NCI-H774 (cell line): ENCODE measurements around the gene DNPH1.

Experiments used
- DNase-seq: peaks from one replicate; lab custom pipeline; 2025; lab: John Stamatoyannopoulos, UW

The DNPH1 gene

DNA sequence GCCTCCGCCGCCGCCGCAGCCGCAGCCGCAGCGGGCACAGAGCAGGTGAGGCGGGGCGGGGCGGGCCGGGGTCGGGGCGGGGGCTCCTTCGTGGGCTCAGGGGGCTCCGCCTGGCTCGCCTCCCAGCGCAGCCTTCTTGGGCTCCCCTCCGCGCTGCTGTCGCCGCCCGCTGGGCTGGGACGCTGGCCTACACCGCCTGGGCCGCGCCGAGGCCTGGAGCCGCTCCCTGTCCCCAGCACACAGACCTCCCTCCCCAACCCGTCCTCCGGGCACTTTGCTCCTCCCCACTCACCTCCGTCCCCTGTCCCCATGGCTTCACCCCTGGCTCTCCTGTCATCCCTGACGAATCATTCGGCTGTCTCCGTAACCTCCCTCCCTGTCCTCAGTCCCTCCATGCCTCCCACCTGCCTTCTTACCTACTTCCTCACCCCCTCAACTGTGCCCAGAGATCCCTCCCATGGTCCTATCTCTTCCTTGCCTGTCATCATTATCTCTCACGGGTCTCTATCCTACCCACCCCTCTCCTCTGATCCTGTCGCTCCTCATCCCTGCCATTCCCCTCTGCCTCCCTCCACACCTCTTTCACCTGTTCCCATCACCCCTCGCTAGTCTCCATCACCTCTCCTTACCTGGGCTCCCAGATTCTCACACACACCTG is 14.5 kb upstream of the DNPH1 start:
- DNase-seq, result no peak

DNA sequence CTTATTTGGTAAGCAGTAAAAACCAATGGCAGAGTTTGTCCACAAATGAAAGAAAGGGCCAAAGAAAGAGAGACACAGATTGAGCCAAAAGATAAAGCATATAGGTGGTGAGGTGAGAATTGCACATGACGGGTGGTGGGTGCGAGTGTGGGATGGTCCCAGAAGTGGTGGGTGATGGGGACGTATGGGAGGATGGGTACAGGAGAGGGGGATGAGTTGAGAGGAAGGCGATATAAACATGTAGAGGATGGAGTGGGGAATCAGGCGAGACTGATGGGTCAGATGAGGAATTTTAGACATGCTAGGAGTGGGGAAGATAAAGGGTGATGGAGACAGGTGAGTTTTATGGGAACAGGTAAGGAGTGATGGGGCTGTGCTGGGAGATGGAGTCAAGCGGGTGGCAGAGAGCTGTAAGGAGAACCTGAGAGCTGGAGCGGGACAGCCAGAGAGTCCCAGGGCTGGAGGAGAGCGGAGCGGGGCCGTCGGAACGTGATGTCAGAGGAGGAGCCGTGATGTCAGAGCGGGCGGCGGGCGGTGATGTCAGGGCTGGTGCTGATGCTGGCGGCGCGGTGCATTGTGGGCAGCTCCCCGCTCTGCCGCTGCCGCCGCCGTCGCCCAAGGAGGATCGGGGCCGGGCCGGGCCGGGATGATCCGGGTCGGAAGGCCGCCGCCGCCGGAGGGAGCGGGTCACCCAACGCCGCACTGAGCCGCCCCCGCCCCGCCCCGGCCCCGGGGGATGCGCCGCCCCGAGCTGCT is 13.8 kb upstream of the DNPH1 start, which contains the start of gene TTBK1:
Gene TTBK1, plus strand, starts transcription at position 574 of the 756 bp plus-strand sequence. CDS start 3,180 bp downstream, outside the sequence.
- DNase-seq, result no peak

DNA sequence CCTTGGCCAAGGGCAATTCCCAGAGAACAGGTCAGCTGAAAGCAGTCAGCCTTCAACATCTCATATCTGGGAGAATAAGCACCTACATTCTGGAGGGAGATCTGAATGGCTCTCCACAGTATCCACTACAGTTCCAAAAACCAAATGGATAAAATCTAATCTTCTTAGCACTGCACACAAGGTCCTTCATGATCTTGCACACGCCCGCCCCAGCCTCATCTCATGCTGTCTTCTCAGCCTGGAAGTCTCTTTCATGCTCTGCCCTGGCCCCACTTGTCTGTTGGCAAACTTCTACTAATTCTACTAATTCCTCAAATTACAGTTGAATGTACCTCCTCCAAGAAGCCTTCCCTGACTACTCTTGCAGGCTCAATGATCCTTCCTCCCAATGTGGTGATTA is 12.2 kb upstream of the DNPH1 start:
- no peak for DNase-seq

DNA sequence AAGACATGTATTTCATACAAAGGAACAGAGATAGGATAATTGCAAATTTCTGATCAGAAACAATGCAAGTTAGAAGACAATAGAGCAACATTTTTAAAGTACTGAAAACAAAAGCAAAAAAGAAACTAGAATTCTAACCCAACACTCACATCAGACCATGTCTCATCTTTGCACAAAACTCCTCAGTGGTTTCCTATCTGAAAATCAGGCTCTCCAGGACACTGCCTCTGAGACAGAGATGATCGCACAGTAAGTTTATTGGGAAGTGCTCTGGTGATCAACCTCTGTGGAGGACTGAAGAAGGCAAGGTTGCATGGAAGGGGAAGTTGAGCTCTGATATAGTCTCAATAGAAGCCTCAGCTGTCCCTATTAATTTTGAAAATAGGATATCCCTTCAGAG is 11.7 kb upstream of the DNPH1 start:
- no peak for DNase-seq

DNA sequence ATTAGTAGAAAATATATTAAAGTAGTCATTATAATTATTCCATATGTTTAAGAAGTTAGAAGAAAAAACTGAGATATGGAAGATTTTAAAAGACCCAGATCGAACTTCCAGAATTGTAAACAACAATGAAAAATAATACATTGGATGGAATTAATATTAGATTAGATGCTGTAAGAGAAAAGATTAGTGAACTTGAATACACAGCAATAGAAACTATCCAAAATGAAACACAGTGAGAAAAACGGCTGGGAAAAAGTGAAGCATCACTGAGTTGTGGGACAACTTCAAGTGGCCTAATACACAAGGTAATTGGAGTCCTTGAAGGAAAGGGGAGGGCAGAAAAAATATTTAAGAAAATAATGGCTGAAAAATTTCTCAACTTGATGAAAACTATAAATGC is 9.8 kb upstream of the DNPH1 start:
- no peak for DNase-seq

DNA sequence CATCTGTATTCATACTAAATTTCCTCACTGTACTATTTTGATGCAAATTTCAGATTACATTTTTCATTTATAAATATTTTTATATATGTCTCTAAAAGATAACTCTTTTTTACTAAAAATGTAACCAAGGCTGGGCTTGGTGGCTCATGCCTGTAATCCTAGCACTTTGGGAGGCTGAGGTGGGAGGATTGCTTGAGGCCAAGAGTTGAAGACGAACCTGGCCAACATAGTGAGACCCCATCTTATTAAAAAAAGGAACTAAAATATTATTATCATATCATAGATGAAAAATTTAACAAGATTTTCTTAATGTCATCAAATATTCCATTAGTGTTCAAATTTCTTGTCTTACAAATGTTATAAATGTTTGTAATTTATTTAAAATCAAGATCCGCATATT is 6.6 kb upstream of the DNPH1 start:
- DNase-seq, result no peak

DNA sequence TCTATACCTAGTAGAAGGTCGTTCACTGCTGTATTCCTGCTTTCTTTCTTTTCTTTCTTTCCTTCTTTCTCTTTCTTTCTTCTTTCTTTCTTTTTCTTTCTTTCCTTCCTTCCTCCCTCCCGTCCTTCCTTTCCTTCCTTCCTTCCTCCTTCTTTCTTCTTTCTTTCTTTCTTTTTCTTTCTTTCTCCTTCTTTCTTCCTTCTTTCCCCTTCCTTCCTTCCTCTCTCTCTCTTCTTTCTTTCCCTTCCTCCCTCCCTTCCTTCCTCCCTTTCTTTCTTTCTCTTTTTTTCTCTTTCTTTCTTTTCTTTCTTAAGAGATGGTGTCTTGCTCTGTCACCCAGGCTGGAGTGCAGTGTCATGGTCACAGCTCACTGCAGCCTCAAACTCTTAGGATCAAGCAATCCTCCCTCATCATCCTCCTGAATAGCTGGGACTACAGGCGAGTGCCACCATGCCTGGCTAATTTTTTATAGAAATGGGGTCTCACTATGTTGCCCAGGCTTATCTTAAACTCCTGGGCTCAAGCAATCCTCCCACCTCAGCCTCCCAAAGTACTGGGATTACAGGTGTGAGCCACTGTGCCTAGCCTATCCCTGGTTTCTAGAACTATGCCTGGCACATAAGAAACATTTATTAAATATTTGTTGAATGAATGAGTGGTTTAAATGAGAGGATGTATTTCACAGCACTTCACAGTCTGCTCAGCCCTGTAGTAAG is 2.6 kb upstream of the DNPH1 start:
- DNase-seq, result no peak

DNA sequence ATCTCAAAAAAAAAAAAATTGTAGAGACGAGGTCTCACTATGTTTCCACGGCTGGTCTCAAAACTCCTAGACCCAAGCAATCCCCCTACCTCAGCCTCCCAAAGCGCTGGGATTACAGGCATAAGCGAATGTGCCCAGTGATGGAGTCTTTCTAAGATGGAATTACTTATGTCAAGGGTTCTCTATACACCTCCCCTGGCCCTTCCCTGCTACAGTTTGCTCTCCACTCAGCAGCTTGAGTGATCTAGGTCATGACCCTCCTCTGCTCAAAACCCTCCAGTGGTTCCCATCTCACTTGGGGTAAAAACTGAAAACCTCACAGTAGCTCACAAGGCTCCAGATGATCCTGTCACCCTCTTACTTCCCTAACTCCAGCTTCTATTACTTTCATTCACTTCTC is 1.8 kb upstream of the DNPH1 start:
- no peak for DNase-seq

DNA sequence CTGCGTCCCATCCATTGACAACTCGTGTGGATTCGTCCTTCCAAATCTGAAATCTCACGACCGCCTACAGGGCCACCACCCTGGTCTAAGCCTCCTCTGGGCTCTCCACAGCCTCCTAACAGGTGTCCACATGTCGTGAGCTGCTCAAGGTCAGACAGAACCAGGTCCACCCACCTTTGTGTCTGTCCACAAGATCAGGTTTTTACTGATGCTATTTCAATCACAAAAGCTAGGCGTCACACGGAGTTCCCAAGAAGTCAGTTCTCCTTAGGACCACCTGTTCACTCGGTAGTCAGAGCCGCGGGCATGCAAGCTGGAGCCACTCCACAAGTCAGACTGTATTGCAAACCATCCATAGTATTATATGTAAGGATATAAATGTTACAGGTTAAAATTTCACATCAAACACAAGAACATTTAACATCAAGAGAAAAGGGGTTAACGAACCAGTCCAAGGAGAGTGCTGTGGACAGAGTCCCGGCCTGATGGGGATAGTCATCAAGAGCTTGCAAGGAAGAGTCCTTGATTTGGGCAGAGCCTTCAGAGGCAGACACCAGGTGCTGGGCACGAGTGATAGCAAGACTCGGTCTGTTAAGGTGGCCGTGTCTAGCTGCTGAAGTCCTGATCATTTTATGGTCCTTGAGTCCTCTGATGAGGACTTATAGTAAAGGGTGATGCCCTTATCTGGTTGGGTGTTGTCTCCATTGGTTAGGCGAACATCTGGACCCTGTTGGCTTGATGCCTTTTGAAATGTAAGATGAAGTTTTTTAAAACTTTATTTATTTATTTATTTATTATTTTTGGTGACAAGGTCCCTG is 731 bp upstream of the DNPH1 start:
- DNase-seq, result no peak

DNA sequence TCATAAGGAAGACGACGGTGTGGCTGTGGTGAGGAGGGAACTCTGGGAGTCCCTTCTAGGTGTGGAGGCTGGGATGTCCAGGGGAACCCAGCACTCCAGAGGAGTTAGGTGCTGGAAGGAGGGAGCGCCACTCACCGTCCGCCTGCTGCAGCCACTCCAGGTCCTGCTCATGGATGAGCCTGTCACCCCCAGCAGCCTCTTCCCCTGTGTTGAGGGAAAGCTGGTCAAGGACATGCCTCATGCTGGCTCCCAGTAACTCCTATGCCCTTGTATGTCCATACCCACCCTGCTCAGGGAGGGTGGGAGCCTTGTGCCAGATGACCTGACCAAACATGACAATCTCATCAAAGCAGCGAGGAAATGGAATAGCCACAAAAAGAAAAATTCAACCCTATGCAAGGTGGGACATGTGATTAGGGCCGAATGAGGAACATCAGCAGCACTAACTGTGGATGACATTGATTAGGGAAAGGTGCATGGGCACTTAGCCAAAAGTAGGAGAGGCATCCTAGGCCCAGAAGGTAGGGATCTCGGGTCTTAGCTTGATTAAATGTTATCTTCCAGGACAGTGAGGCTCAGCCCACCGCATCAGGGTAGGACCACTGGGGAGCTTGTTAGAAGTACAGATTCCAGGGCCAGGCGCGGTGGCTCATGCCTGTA is 3.0 kb downstream of the DNPH1 start:
- DNase-seq, result no peak

DNA sequence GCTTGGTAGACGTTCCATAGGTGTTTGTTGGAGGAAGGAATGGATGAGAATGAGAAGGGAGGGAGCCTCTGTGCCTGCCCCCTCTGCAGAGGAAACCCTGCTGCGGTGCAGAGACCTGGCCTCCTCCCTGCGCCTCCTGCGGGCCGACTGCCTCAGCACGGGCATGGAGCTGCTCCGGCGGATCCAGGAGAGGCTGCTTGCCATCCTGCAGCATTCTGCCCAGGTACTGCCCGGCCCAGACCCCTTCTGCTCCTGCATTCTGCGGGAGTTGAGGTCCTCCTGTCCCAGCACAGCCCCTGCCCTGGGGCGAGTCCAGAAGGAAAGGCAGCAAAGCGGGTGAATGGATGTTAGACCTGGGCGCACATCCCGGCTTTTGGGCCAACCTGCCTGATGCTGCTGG is 6.1 kb downstream of the DNPH1 start:
- DNase-seq, result no peak

DNA sequence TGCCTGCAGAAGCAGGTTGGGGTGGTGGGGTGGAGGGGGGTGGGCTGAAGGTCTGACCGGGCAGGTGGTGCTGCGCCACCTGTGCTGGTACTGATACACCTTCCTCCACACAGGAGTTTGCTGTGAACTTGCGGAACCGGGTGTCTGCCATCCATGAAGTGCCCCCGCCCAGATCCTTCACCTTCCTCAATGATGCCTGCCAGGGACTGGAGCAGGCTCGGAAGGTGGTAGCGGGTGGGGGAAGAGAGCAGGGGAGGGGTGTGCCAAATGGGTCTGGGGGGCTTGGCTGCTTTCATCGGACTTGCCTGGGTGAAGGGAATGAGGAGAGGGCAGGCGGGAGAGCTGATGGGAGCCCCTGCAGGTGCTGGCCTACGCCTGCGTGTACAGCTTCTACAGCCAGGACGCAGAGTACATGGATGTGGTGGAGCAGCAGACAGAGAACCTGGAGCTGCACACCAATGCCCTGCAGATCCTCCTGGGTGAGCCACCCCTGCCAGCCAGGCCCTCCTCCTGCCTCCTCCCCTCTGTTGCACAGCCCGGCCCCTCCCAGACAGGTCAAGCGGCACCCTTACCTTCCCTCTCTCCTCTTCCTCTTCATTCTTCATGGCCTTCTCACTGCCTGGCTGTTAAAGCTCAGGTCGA is 6.7 kb downstream of the DNPH1 start:
- no peak for DNase-seq

DNA sequence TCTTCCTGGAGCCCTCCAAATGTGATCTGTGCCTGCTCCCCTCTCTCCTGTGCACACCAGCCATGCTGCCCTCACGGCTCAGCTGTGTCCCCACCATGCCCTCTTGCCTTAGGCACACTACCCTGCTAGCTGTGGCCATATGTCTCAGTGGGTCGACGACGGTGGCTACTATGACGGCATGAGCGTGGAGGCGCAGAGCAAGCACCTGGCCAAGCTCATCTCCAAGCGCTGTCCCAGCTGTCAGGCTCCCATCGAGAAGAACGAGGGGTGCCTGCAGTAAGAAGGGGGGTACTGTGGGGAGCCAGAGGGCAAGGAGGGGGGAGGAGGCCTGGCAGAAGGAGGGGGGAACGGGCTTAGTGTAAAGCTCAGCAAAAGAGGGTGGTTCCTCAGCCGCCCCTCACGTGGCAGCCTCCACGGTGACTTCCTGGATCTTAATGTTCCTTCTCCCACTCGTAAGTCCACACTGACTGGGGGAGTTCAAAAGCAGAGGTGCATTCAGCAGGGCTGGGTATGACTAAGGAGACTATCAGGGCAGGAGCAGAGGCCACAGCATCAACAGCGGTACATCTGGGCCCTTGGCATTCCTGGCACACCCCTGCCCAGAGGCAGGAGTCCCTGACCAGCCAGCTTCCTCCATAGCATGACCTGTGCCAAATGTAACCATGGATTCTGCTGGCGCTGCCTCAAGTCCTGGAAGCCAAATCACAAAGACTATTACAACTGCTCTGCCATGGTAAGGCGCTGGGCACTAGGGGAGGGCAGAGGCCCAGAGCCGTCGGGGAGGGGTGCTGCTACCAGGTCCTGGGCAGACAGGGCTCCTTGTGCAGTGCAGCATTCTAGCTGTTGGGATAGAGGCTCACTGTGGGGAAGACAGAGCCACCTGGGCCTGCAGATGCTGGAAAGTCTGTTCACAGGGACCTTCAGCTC is 8.0 kb downstream of the DNPH1 start:
- DNase-seq, result no peak

DNA sequence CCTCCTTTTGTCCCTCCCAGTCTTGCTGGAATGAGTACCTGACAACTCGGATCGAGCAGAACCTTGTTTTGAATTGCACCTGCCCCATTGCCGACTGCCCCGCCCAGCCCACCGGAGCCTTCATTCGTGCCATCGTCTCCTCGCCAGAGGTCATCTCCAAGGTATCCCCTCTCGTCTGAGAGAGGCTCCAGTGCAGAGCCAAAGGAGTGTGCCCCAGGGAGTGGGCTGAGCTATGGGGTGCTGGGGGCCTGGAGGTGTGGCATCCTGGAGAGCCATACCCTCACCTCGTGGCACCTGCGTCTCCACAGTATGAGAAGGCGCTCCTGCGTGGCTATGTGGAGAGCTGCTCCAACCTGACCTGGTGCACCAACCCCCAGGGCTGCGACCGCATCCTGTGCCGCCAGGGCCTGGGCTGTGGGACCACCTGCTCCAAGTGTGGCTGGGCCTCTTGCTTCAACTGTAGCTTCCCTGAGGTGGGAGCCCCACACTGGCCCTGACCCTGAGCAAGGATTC is 8.8 kb downstream of the DNPH1 start:
- no peak for DNase-seq

DNA sequence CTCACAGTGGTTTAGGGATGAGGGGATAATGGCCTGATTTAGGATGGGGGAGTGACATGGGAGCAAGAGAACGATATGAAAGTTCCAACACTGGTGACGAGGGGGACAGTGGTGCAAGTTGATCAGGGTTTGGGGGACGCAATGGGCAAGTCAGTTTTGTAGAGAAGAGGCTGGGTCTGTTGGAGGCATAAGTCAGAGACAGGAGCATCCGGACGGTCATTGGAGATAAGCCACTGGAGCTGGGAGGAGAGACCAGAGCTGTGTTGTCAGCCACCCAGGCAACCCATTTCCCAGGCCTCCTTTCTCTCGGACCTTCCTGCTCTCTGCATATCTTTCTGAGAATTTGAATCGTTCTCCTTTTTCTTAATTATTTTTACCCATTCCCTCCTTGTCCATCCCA is 9.5 kb downstream of the DNPH1 start:
- no peak for DNase-seq

DNA sequence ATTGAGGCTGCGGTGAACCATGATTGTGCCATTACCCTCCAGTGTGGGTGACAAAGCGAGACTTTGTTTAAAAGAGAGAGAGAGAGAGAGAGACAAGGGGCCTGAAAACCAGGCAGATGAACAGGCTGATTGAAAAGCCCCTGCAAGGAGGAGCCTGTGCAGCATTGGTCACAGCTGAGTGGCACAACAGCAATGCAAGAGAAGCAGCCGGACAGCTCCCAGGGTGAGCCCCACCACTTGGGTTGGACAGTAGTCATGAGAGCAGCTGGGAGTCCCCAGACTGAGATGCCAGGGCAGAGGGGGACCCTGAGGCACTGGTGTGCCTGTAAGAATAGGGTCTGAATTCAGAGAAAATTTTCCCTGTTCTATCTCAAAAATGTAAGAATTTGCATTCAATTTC is 10.2 kb downstream of the DNPH1 start:
- no peak for DNase-seq

DNA sequence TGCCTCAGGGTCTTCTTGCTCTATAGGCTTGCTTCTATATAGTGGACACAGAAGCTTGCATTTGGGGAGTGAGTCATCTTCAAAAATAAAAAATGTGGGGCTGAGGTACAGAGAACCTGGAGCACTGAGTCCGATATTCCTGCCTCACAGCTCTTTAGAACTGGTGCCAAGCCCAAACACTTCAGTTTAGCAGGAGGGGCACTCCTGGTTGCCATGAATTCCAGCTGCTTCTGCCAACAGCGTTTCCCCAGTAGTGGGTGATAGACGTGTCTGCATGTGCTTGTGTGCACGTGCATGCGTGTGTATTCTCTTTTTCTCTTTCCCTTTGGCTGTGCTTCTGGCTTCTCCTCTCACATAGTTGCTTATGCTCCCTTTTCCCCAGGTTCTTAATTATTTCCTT is 11.9 kb downstream of the DNPH1 start:
- DNase-seq, result no peak

DNA sequence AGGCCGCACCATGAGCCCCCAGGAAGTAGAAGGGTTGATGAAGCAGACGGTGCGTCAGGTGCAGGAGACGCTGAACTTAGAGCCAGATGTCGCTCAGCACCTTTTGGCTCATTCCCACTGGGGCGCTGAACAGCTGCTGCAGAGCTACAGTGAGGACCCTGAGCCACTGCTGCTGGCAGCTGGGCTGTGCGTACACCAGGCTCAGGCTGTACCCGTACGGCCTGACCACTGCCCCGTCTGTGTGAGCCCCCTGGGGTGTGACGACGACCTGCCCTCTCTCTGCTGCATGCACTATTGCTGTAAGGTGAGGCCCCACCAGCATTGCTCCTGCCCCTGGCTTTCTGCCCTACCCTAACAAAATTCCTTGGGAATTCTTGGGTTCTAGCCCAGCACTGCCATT is 13.1 kb downstream of the DNPH1 start:
- DNase-seq, result no peak

DNA sequence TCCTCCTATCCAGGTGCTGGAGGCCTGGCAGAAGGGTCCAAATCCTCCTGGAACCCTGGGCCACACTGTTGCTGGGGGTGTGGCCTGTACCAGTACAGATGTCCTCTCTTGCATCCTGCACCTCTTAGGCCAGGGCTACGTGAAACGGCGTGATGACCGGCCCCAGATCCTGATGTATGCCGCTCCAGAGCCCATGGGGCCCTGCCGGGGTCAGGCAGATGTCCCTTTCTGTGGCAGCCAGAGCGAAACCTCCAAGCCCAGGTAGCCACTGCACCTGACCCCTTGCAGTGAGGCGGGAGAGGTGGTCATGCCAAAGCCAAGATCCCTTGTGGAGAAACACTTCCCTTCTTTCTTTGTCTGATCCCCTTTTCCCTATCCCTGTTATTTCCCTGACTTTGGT is 14.2 kb downstream of the DNPH1 start:
- no peak for DNase-seq

DNA sequence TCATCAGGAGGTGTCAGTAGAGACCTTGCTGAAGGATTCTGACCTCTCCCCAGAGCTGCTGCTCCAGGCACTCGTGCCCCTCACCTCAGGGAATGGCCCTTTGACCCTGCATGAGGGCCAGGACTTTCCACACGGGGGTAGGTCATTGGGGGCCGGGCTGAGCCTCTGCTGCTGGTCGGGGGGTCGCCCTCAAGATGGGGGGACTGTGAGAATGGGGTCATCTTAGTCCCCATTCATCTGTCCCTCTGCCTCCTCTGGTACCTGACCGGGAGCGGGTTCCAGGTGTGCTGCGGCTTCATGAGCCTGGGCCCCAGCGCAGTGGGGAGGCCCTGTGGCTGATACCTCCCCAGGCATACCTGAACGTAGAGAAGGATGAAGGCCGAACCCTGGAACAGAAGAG is 15.8 kb downstream of the DNPH1 start:
- no peak for DNase-seq
